ENCODE results near the gene TENM4.

GRCh38 chr11:79209540-79210266 lies 231.1 kb downstream of the TENM4 start:
- no peak for TF ChIP-seq CTCF (IDR thresholded peaks at IDR 0.05; ENCODE audit: low read depth, low read length, missing input control)
- no peak for TF ChIP-seq FOXA1 (IDR thresholded peaks at IDR 0.05)
- TF ChIP-seq EGR1 (IDR thresholded peaks at IDR 0.05; ENCODE audit: low read depth in 2 of 2) = no peak
- no peak for TF ChIP-seq RAD21 (IDR thresholded peaks at IDR 0.05)
- no peak for TF ChIP-seq SP1 (IDR thresholded peaks at IDR 0.05)
- TF ChIP-seq TAF1 (conservative IDR thresholded peaks at IDR 0.05) = no peak
- TF ChIP-seq, protein P1, sequence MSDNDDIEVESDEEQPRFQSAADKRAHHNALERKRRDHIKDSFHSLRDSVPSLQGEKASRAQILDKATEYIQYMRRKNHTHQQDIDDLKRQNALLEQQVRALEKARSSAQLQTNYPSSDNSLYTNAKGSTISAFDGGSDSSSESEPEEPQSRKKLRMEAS (IDR thresholded peaks at IDR 0.05) = no peak
- no peak for TF ChIP-seq YY1 (IDR thresholded peaks at IDR 0.05)
- TF ChIP-seq GABPA (IDR thresholded peaks at IDR 0.05 in 1 of 2, conservative IDR thresholded peaks at IDR 0.05 in 1 of 2) = no peak
- TF ChIP-seq JUND (IDR thresholded peaks at IDR 0.05) = no peak
- no peak for TF ChIP-seq RXRA (IDR thresholded peaks at IDR 0.05)
- no peak for TF ChIP-seq ATF3 (IDR thresholded peaks at IDR 0.05)
- TF ChIP-seq, protein P2, sequence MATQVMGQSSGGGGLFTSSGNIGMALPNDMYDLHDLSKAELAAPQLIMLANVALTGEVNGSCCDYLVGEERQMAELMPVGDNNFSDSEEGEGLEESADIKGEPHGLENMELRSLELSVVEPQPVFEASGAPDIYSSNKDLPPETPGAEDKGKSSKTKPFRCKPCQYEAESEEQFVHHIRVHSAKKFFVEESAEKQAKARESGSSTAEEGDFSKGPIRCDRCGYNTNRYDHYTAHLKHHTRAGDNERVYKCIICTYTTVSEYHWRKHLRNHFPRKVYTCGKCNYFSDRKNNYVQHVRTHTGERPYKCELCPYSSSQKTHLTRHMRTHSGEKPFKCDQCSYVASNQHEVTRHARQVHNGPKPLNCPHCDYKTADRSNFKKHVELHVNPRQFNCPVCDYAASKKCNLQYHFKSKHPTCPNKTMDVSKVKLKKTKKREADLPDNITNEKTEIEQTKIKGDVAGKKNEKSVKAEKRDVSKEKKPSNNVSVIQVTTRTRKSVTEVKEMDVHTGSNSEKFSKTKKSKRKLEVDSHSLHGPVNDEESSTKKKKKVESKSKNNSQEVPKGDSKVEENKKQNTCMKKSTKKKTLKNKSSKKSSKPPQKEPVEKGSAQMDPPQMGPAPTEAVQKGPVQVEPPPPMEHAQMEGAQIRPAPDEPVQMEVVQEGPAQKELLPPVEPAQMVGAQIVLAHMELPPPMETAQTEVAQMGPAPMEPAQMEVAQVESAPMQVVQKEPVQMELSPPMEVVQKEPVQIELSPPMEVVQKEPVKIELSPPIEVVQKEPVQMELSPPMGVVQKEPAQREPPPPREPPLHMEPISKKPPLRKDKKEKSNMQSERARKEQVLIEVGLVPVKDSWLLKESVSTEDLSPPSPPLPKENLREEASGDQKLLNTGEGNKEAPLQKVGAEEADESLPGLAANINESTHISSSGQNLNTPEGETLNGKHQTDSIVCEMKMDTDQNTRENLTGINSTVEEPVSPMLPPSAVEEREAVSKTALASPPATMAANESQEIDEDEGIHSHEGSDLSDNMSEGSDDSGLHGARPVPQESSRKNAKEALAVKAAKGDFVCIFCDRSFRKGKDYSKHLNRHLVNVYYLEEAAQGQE (IDR thresholded peaks at IDR 0.05) = no peak
- no peak for TF ChIP-seq NR2F2 (IDR thresholded peaks at IDR 0.05)
